ENCODE data around the gene NMT2. TPM values are rescaled to one million over a fixed set of nuclear protein-coding genes. Genes with fewer than 3 reads are reported as not detected.

Gene NMT2
- total and polyA plus RNA-seq, 7 donors, result 11.1 to 23.3 (median 16.1) TPM

GRCh38 chr10:15075421-15075820 is 93.1 kb downstream of the NMT2 start:
- Histone ChIP-seq H3K9me3 (no peaks in the 10 kb centered on the region), H3K36me3 (no peaks in the 10 kb centered on the region), H3K27ac (no peak overlapping the region), H3K27me3 (no peaks in the 10 kb centered on the region), H3K4me3 (no peak overlapping the region), H3K4me1 (no peaks in the 10 kb centered on the region)
- WGBS, 2 donors, result 94% methylated on average over 3 of the region's 3 CpGs
- DNase-seq, result no peak
- intact Hi-C loops (cut with DNase I), result no loop called here
- no peak for TF ChIP-seq POLR2AphosphoS5 (IDR thresholded peaks at IDR 0.05)

DNA sequence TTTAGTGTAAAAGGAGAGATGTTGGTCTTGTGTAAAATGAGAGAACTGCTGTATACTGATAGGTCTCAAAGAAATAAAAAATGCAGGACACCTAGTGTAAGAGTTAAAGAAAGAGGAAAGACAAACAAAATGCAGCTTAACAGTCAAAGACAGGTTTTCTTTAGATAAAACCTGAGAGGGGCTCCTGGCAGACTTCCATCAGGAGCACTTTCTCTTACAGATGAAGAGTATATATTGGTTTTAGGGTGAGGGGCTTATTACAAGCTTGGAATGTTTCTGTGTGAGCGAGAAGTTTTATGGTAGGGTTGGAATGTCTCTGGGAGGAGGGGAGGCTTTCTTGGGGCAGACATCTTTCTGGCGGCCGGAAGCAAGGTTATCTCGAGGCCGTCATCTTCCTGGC is 96.1 kb downstream of the NMT2 start:
- 93 to 94% methylated on average over 5 of the region's 5 CpGs for WGBS, 2 donors
- intact Hi-C loops (cut with DNase I), result no loop called here
- H3K4me3 ChIP-seq, result no peak overlapping the region
- no peaks in the 10 kb centered on the region for H3K27me3 ChIP-seq
- TF ChIP-seq CTCF (IDR thresholded peaks at IDR 0.05), result no peak
- no peak for TF ChIP-seq EP300 (IDR thresholded peaks at IDR 0.05)
- no peak for TF ChIP-seq POLR2AphosphoS5 (IDR thresholded peaks at IDR 0.05)
- TF ChIP-seq POLR2A (IDR thresholded peaks at IDR 0.05), result no peak
- H3K27ac ChIP-seq, result no peak overlapping the region
- DNase-seq, result no peak
- H3K36me3 ChIP-seq, result no peaks in the 10 kb centered on the region
- no peaks in the 10 kb centered on the region for H3K9me3 ChIP-seq
- H3K4me1 ChIP-seq, result no peaks in the 10 kb centered on the region

GRCh38 chr10:15069230-15069629 is 99.3 kb downstream of the NMT2 start:
- H3K36me3 ChIP-seq, result no peaks in the 10 kb centered on the region
- H3K4me1 ChIP-seq, result no peaks in the 10 kb centered on the region
- no peak for TF ChIP-seq POLR2AphosphoS5 (IDR thresholded peaks at IDR 0.05)
- no peak for TF ChIP-seq EP300 (IDR thresholded peaks at IDR 0.05)
- no peak for TF ChIP-seq CTCF (IDR thresholded peaks at IDR 0.05)
- no peak for TF ChIP-seq POLR2A (IDR thresholded peaks at IDR 0.05)
- H3K27ac ChIP-seq, result no peak overlapping the region
- DNase-seq, result no peak
- intact Hi-C loops (cut with DNase I), result no loop called here
- H3K9me3 ChIP-seq, result no peaks in the 10 kb centered on the region
- no peak overlapping the region for H3K4me3 ChIP-seq
- WGBS, 2 donors, result 71 to 72% methylated on average over 4 of the region's 4 CpGs
- no peaks in the 10 kb centered on the region for H3K27me3 ChIP-seq

GRCh38 chr10:15068802-15069201 is 99.7 kb downstream of the NMT2 start:
- 76 to 89% methylated on average over 3 of the region's 3 CpGs for WGBS, 2 donors
- DNase-seq, result no peak
- Histone ChIP-seq H3K27me3 (no peaks in the 10 kb centered on the region), H3K27ac (no peak overlapping the region), H3K4me1 (no peaks in the 10 kb centered on the region), H3K36me3 (no peaks in the 10 kb centered on the region), H3K9me3 (no peaks in the 10 kb centered on the region), H3K4me3 (no peak overlapping the region)
- intact Hi-C loops (cut with DNase I), result no loop called here
- TF ChIP-seq POLR2A (IDR thresholded peaks at IDR 0.05) (no peak), POLR2AphosphoS5 (IDR thresholded peaks at IDR 0.05) (no peak), CTCF (IDR thresholded peaks at IDR 0.05) (no peak), EP300 (IDR thresholded peaks at IDR 0.05) (no peak)

- Histone ChIP-seq H3K4me1 (no peaks in the 10 kb centered on the region), H3K4me3 (no peak overlapping the region), H3K36me3 (no peaks in the 10 kb centered on the region), H3K9me3 (no peaks in the 10 kb centered on the region), H3K27me3 (no peaks in the 10 kb centered on the region), H3K27ac (no peak overlapping the region)
- DNase-seq, result no peak
- intact Hi-C loops (cut with DNase I), result no loop called here
- 89 to 91% methylated on average over 5 of the region's 5 CpGs for WGBS, 2 donors
- TF ChIP-seq EP300 (IDR thresholded peaks at IDR 0.05), result no peak
- no peak for TF ChIP-seq CTCF (IDR thresholded peaks at IDR 0.05)
- no peak for TF ChIP-seq POLR2A (IDR thresholded peaks at IDR 0.05)
- no peak for TF ChIP-seq POLR2AphosphoS5 (IDR thresholded peaks at IDR 0.05)
Observed at GRCh38 chr10:15067154-15067553, 101.3 kb downstream of the NMT2 start.

Measured in sigmoid colon (tissue), 7 donors.